WTC11 (cell line): ENCODE data around the gene PLEKHA5. TPM values are rescaled to one million over a fixed set of nuclear protein-coding genes. Genes with fewer than 3 reads are reported as not detected.
A peak's percentile ranks its signal among the peaks of the same experiment; 100 is the strongest.

Experiments used
- ATAC-seq: fragments of 200-7000 bp; cut with Tn5 transposase; 2 replicates; pipeline ENCODE4 v1.10.0; 2021; ENCODE audit warnings: mild to moderate bottlenecking, moderate library complexity
- CTCF ChIA-PET: fragments of 300-600 bp; sonication (Branson Sonifier 250); formaldehyde crosslinking; loops from one replicate; lab custom pipeline; 2021; ENCODE audit warnings: antibody characterized with exemption; lab: Charles Lee
- POLR2A ChIA-PET: fragments of 350-600 bp; sonication (Branson Sonifier 250); formaldehyde crosslinking; loops from one replicate; lab custom pipeline; 2021; ENCODE audit warnings: antibody characterized with exemption; lab: Charles Lee
- DNase-seq: peaks from one replicate; pipeline ENCODE4 v3.0.0; 2021; ENCODE audit warnings: low spot score
- H3K27ac Mint-ChIP-seq: 2 replicates; pipeline ENCODE4 v1.8.0; 2021; ENCODE audit warnings: mixed read lengths
- H3K27me3 Mint-ChIP-seq: 2 replicates; pipeline ENCODE4 v1.8.0; 2021; ENCODE audit warnings: low read depth, mild to moderate bottlenecking, moderate library complexity, mixed read lengths
- H3K36me3 Mint-ChIP-seq: 2 replicates; pipeline ENCODE4 v1.8.0; 2021; ENCODE audit warnings: mixed read lengths
- H3K4me1 Mint-ChIP-seq: 2 replicates; pipeline ENCODE4 v1.8.0; 2022; ENCODE audit warnings: mixed read lengths
- H3K4me3 Mint-ChIP-seq: 2 replicates; pipeline ENCODE4 v1.8.0; 2021; ENCODE audit warnings: mild to moderate bottlenecking, moderate library complexity, mixed read lengths
- H3K9me3 Mint-ChIP-seq: 2 replicates; pipeline ENCODE4 v1.8.0; 2021; ENCODE audit warnings: mixed read lengths
- ARID4B ChIP-seq: sonication (generic); formaldehyde crosslinking; IDR thresholded peaks from 2 replicates; pipeline ENCODE4 v1.8.0; 2023; ENCODE audit warnings: missing genetic modification reagents, mild to moderate bottlenecking, borderline replicate concordance
- CREM ChIP-seq: sonication (generic); formaldehyde crosslinking; IDR thresholded peaks from 2 replicates; pipeline ENCODE4 v1.8.1; 2022; ENCODE audit warnings: mild to moderate bottlenecking, missing genetic modification reagents, moderate library complexity
- E2F1 ChIP-seq: sonication (generic); formaldehyde crosslinking; IDR thresholded peaks from 2 replicates; pipeline ENCODE4 v1.8.0; 2022; ENCODE audit warnings: mild to moderate bottlenecking, missing genetic modification reagents
- E2F5 ChIP-seq: sonication (generic); formaldehyde crosslinking; IDR thresholded peaks from 2 replicates; pipeline ENCODE4 v1.8.1; 2022; ENCODE audit warnings: mild to moderate bottlenecking, moderate library complexity, missing genetic modification reagents
- EMX1 ChIP-seq: fragments of 250-450 bp; sonication (Bioruptor Pico); IDR thresholded peaks from 2 replicates; pipeline ENCODE4 v1.8.0; 2021; ENCODE audit warnings: mild to moderate bottlenecking
- FOXJ3 ChIP-seq: sonication (generic); formaldehyde crosslinking; IDR thresholded peaks from 2 replicates; pipeline ENCODE4 v1.9.0; 2021; ENCODE audit warnings: missing genetic modification reagents, mild to moderate bottlenecking, borderline replicate concordance
- FOXP4 ChIP-seq: sonication (generic); formaldehyde crosslinking; IDR thresholded peaks from 2 replicates; pipeline ENCODE4 v1.8.0; 2022; ENCODE audit warnings: mild to moderate bottlenecking, missing genetic modification reagents
- USF2 ChIP-seq: sonication (generic); formaldehyde crosslinking; IDR thresholded peaks from 2 replicates; pipeline ENCODE4 v1.8.1; 2023; ENCODE audit warnings: mild to moderate bottlenecking, missing genetic modification reagents, moderate library complexity
- ZNF219 ChIP-seq: sonication (generic); formaldehyde crosslinking; IDR thresholded peaks from 2 replicates; pipeline ENCODE4 v1.8.0; 2023; ENCODE audit warnings: missing genetic modification reagents, mild to moderate bottlenecking, borderline replicate concordance
- ZNF281 ChIP-seq: sonication (generic); formaldehyde crosslinking; IDR thresholded peaks from 2 replicates; pipeline ENCODE4 v1.8.0; 2023; ENCODE audit warnings: mild to moderate bottlenecking, missing genetic modification reagents
- ZNF416 ChIP-seq: fragments of 250-450 bp; sonication (Bioruptor Pico); IDR thresholded peaks from 2 replicates; pipeline ENCODE4 v1.9.0; 2021; ENCODE audit warnings: mild to moderate bottlenecking, inconsistent platforms
- ZNF425 ChIP-seq: fragments of 250-450 bp; sonication (Bioruptor Pico); conservative IDR thresholded peaks from 2 replicates; pipeline ENCODE4 v1.9.0; 2021; ENCODE audit warnings: mild to moderate bottlenecking
- total RNA-seq: library from RNA; stranded (reverse); gene quantifications from 3 replicates; pipeline ENCODE4 v1.2.3, GENCODE V29; 2021
- TF ChIP-seq, protein P1 (sequence below): sonication (generic); formaldehyde crosslinking; IDR thresholded peaks from 2 replicates; pipeline ENCODE4 v1.8.1; 2022; ENCODE audit warnings: low read depth, missing genetic modification reagents, borderline replicate concordance
- TF ChIP-seq, protein P2 (sequence below): sonication (generic); formaldehyde crosslinking; IDR thresholded peaks from 2 replicates; pipeline ENCODE4 v1.8.0; 2023; ENCODE audit warnings: missing genetic modification reagents

Gene PLEKHA5
- total RNA-seq, 1 experiment from 2014 or later: 61.1 TPM

GRCh38 chr12:19212245-19212644, 82.7 kb downstream of the PLEKHA5 start:
- no peak for DNase-seq
- H3K27ac Mint-ChIP-seq: peak overlapping the region; percentile 58; the same call in 1 of the 2 replicates
- H3K4me1 Mint-ChIP-seq: peaks cover 8% of the 10 kb centered on the region
- ATAC-seq: no peak
- no peak overlapping the region for H3K4me3 Mint-ChIP-seq
- POLR2A ChIA-PET: no interaction called here
- H3K9me3 Mint-ChIP-seq: peaks cover 23% of the 10 kb centered on the region
- CTCF ChIA-PET: interaction anchor here (0.7 kb wide), 1 partner anchor 1657 kb away, joined by 3 read pairs; no protein-coding TSS in a partner anchor
- peaks cover 35% of the 10 kb centered on the region for H3K36me3 Mint-ChIP-seq
- no peaks in the 10 kb centered on the region for H3K27me3 Mint-ChIP-seq
- TF ChIP-seq, protein P1, sequence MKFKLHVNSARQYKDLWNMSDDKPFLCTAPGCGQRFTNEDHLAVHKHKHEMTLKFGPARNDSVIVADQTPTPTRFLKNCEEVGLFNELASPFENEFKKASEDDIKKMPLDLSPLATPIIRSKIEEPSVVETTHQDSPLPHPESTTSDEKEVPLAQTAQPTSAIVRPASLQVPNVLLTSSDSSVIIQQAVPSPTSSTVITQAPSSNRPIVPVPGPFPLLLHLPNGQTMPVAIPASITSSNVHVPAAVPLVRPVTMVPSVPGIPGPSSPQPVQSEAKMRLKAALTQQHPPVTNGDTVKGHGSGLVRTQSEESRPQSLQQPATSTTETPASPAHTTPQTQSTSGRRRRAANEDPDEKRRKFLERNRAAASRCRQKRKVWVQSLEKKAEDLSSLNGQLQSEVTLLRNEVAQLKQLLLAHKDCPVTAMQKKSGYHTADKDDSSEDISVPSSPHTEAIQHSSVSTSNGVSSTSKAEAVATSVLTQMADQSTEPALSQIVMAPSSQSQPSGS (CRISPR knock-in tag): no peak
- TF ChIP-seq ZNF416 (CRISPR knock-in tag) (no peak), CREM (CRISPR knock-in tag) (no peak), FOXJ3 (CRISPR knock-in tag) (no peak), ZNF281 (no peak), FOXP4 (no peak), E2F5 (CRISPR knock-in tag) (no peak), E2F1 (no peak), ZNF425 (CRISPR knock-in tag) (no peak), ZNF219 (CRISPR knock-in tag) (no peak), USF2 (CRISPR knock-in tag) (no peak), ARID4B (CRISPR knock-in tag) (no peak), EMX1 (no peak)
- TF ChIP-seq, protein P2, sequence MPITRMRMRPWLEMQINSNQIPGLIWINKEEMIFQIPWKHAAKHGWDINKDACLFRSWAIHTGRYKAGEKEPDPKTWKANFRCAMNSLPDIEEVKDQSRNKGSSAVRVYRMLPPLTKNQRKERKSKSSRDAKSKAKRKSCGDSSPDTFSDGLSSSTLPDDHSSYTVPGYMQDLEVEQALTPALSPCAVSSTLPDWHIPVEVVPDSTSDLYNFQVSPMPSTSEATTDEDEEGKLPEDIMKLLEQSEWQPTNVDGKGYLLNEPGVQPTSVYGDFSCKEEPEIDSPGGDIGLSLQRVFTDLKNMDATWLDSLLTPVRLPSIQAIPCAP: no peak
